ENCODE data around the gene TPPP3. TPM values are rescaled to one million over a fixed set of nuclear protein-coding genes. Genes with fewer than 3 reads are reported as not detected.
A peak's percentile ranks its signal among the peaks of the same experiment; 100 is the strongest.

Gene TPPP3
- not detected in 2 replicates for total RNA-seq (2014; rRNA removed; shearing (Covaris generic); ENCODE audit: low replicate concordance)

GRCh38 chr16:67393111-67393787 is at the start of gene TPPP3:
TSS of gene TPPP3 (minus strand) at chr16:67393498. CDS start at chr16:67391111, 2,387 bp downstream.
- no peak for DNase-seq
- Histone ChIP-seq H3K36me3 (no peaks in the 10 kb centered on the region), H3K9me3 (no peaks in the 10 kb centered on the region), H3K4me3 (no peak within 1 kb of the TSS), H3K27me3 (no peaks in the 10 kb centered on the region)

- no peak for DNase-seq
- no peaks in the 10 kb centered on the region for H3K27me3 ChIP-seq
- no peak overlapping the region for H3K4me3 ChIP-seq
- no peaks in the 10 kb centered on the region for H3K9me3 ChIP-seq
- H3K36me3 ChIP-seq, result no peaks in the 10 kb centered on the region
These were observed 49.4 kb upstream of the TPPP3 start for GRCh38 chr16:67442581-67443255.

DNA sequence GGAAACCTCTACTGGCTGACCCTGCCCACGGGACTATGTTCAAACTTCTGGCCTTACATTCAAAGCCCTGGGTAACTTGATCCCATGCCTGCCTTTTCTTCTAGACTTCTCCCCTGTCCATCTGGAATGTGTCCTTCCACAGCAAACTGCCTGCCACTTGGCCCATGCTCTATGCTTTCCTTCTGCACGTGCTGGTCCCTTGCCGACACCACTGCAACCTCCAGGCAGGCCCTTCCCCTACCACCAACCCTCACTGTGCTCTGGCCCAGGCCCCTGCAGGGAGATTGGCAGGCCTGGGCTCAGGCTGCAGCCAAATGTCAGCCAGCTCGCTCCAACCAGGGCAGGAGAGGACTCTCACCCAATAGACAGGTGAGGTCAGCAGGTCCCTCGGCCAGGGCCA is 48.6 kb upstream of the TPPP3 start:
- H3K9me3 ChIP-seq, result no peaks in the 10 kb centered on the region
- no peak overlapping the region for H3K4me3 ChIP-seq
- H3K27me3 ChIP-seq, result no peaks in the 10 kb centered on the region
- no peak for DNase-seq
- no peaks in the 10 kb centered on the region for H3K36me3 ChIP-seq

GRCh38 chr16:67441271-67441753 is 48.0 kb upstream of the TPPP3 start:
- H3K4me3 ChIP-seq, result no peak overlapping the region
- H3K36me3 ChIP-seq, result no peaks in the 10 kb centered on the region
- no peaks in the 10 kb centered on the region for H3K9me3 ChIP-seq
- DNase-seq, result no peak
- no peaks in the 10 kb centered on the region for H3K27me3 ChIP-seq

GRCh38 chr16:67438824-67439393 is 45.6 kb upstream of the TPPP3 start:
- no peaks in the 10 kb centered on the region for H3K36me3 ChIP-seq
- DNase-seq, result no peak
- H3K27me3 ChIP-seq, result no peaks in the 10 kb centered on the region
- H3K4me3 ChIP-seq, result no peak overlapping the region
- no peaks in the 10 kb centered on the region for H3K9me3 ChIP-seq

DNA sequence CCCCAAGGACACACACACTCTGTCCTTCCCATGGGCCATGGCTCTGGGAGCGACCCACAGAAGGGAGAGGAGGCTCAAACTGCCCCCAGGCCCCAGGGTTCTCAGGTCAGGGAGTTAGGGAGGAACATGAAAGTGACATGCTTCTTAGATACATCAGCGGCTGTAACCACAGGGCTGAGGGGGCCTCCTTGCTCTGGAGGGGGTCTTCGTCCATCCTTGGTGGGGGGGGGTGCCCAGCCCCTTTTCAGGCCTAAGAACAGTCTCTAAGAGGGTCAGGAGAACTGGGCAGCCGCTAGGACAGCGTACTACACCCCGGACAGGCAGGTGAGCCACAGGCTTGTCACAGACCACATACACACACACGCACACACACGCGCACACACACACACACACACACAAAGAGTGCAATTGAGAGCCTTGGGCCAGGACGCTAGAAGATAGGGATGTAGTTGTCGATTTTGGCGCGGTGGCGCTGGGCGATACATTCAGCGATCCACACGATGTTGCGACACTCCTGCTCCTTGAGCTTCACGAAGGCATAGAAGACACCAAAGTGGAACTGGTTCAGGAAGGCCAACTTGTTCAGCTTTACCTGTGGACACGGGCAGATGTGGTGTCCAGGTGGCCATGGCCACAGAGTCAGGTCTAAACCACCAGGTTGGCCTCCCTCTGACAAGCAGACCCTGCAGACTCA is 44.9 kb upstream of the TPPP3 start:
- Histone ChIP-seq H3K36me3 (no peaks in the 10 kb centered on the region), H3K27me3 (no peaks in the 10 kb centered on the region), H3K4me3 (no peak overlapping the region), H3K9me3 (no peaks in the 10 kb centered on the region)
- DNase-seq, result no peak

DNA sequence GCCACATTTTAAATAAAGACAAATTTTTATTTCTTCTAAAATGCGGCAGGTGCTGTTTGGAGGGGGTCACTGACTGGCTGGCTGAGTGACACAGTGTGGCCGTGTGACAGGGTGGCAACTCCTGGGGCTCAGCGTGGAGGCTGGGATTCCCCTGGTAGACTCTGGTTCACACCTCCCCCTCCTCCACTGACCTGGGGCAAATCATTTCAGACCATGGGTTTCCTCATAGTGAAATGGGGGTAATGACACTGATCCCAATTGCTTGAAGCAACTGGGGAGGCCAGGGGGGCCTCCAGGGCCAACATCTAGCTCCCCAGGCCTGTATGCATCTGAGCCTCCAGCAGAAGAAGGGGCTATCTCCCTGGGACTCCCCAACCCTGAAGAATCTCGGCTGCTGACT is 44.2 kb upstream of the TPPP3 start:
- no peaks in the 10 kb centered on the region for H3K27me3 ChIP-seq
- H3K36me3 ChIP-seq, result no peaks in the 10 kb centered on the region
- H3K4me3 ChIP-seq, result no peak overlapping the region
- no peaks in the 10 kb centered on the region for H3K9me3 ChIP-seq
- no peak for DNase-seq

- Histone ChIP-seq H3K36me3 (no peaks in the 10 kb centered on the region), H3K4me3 (no peak overlapping the region), H3K9me3 (no peaks in the 10 kb centered on the region), H3K27me3 (no peaks in the 10 kb centered on the region)
- no peak for DNase-seq
These were observed 43.4 kb upstream of the TPPP3 start for GRCh38 chr16:67436640-67437193.

DNA sequence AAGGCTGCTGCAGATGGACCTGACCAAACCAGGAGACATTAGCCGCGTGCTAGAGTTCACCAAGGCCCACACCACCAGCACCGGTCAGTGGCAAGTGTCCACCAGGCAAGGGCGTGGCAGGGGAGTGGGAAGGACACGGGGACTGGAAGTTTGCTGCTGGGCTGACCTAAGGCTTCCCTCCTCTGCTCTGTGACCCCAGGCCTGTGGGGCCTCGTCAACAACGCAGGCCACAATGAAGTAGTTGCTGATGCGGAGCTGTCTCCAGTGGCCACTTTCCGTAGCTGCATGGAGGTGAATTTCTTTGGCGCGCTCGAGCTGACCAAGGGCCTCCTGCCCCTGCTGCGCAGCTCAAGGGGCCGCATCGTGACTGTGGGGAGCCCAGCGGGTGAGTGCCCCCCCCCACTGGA is 42.5 kb upstream of the TPPP3 start:
- H3K36me3 ChIP-seq, result no peaks in the 10 kb centered on the region
- H3K4me3 ChIP-seq, result no peak overlapping the region
- DNase-seq, result no peak
- no peaks in the 10 kb centered on the region for H3K9me3 ChIP-seq
- no peaks in the 10 kb centered on the region for H3K27me3 ChIP-seq

DNA sequence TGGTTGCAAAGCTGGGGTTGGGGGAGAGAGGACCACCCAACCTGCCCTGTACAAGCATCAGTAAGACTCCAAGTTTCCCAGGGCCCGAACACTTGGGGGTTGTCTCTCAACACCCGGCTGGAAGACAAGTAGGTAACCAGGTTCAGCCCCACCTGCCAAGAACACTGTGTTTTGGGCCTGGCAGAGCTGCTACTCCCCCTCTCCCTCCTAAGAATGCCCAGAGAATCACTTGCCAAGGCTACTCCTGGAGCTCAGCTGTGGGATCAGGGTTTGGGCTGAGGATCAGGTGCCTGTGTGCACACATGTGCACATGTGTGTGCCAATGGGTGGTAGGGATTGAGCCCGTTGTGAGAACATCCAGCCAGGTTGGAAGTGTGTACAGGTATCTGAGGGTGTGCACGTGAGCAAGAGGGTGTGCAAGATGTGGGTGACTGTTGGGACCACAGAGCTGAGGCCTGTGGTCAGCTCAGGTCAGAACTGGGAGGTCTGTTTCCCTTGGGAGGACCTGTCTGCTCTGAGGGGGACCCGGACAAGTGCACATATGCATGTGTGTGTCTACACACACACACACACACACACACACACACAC is 39.9 kb upstream of the TPPP3 start:
- H3K4me3 ChIP-seq, result no peak overlapping the region
- no peaks in the 10 kb centered on the region for H3K36me3 ChIP-seq
- no peak for DNase-seq
- no peaks in the 10 kb centered on the region for H3K9me3 ChIP-seq
- no peaks in the 10 kb centered on the region for H3K27me3 ChIP-seq

GRCh38 chr16:67432506-67432890 is 39.2 kb upstream of the TPPP3 start:
- H3K4me3 ChIP-seq, result no peak overlapping the region
- H3K9me3 ChIP-seq, result no peaks in the 10 kb centered on the region
- no peaks in the 10 kb centered on the region for H3K27me3 ChIP-seq
- DNase-seq, result no peak
- no peaks in the 10 kb centered on the region for H3K36me3 ChIP-seq

DNA sequence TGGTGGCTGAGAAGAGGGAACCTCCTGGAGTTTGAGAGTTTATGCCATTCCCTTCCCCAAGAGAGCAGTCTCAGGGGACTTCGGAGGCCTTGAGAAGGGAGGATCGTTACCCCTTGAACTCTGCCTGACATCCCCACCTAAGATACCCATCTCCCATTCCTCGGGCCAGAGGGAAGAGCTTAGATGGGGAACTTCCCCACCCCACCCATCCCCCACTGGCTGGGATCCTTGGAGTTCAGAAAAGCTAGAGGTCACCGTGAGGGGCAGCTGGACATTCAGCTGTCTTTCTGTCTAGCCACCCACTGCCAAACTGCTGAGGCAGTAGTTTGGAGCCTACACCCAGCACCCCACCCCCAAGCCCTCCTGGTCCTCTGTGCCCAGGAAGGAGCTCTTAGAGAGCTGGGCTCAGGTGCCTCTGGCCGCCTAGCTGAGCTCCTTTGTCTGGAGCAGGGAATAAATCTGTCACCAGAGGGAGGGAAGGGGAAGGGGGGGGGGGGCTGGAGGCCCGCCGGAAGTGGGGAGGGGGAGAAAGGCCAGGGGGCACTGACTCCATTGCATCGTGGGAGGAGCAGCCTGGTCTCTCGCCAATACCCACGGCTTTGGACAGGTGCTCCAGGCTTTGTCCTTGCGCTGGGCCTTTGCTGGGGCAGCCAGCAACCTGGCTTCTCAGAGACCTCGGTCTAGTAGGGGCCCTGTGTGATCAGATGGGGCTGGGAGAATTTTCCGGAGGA is 38.6 kb upstream of the TPPP3 start:
- DNase-seq, result no peak
- Histone ChIP-seq H3K9me3 (no peaks in the 10 kb centered on the region), H3K27me3 (no peaks in the 10 kb centered on the region), H3K36me3 (no peaks in the 10 kb centered on the region), H3K4me3 (no peak overlapping the region)

- no peaks in the 10 kb centered on the region for H3K9me3 ChIP-seq
- DNase-seq, result peak; percentile 60
- no peak within 1 kb of the TSS for H3K4me3 ChIP-seq
- H3K36me3 ChIP-seq, result no peaks in the 10 kb centered on the region
- H3K27me3 ChIP-seq, result no peaks in the 10 kb centered on the region
These were observed 37.9 kb upstream of the TPPP3 start, which contains the start of gene HSD11B2 for GRCh38 chr16:67430977-67431774. TSS of gene HSD11B2 (plus strand) at chr16:67431121. CDS start at chr16:67431249, 128 bp downstream.

DNA sequence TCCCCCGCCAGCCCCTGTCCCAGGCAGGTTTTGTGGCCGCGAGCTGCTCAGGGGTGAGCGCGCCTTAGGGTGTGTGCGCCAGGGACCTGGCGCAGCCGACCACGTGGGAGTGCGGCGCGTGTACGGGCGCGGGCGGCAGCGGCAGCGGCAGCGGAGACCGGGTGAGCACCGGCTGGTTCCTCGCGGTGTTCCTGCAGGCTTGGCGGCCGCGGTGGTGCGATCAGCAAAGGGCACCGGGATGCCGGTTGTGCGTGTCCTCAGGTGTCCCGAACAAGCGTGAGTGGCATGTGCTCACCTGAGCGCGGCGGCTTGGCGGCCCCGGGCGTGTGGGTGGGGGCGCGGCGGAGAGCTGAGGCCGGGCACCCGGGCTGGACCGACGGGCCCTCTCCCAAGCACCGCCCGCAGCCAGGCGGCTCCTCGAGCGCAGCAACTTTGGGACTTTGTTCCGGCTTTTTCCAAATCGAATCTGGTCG is 37.2 kb upstream of the TPPP3 start:
- Histone ChIP-seq H3K4me3 (no peak overlapping the region), H3K36me3 (no peaks in the 10 kb centered on the region)
- no peak for DNase-seq

DNA sequence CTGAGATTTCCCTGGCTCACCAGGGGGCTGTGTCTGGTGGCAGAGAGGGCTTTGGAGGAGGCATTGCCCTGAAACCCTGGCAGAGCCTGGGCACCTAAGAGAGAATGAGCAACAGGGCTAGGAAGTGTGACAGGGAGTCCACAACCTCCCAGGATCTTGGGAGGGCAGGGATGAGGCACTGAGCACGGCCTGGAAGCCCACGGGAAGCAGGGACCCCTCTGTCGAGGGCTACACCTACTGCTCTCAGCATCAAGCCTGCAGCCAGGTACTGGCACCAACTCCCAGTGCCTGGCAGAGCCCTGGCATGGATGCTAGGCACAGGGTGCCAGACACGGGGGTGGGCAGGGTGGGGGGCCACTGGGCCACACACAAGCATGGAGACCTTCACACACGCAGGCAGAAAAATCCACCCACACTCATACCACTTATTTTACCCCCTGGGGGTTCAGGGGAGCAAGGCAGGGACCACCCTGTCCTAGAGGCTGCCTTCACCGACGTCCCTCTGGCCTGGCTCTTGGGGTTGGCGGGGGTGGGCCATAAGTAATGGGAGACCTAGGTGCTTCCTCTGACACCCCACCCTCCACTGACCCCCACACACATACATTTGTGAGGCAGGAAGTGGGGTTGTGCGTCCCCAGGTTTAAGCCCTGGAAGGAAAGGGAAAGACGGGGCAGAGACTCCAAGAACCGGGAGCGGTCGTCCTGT is 36.7 kb upstream of the TPPP3 start:
- Histone ChIP-seq H3K4me3 (no peak overlapping the region), H3K9me3 (no peaks in the 10 kb centered on the region), H3K36me3 (no peaks in the 10 kb centered on the region), H3K27me3 (no peaks in the 10 kb centered on the region)
- no peak for DNase-seq

More for the DNA sequence above, 37.2 kb upstream of the TPPP3 start:
- Histone ChIP-seq H3K9me3 (no peaks in the 10 kb centered on the region), H3K27me3 (no peaks in the 10 kb centered on the region)
